DMS153 treated with DMSO at 0.1 percent for 48 hours (cell line): ENCODE data around the gene GLS.
"Not testable (repeated sequence)": the region's sequence is repeated elsewhere in the genome, so short reads cannot be mapped to it uniquely, and the experiment has no call there.

Experiments
- DNase-seq: peaks from one replicate; lab custom pipeline; 2025; ENCODE audit not compliant: unreplicated experiment; lab: John Stamatoyannopoulos, UW

Gene GLS

GRCh38 chr2:190987938-190988337, 107.3 kb downstream of the GLS start:
- DNase-seq = no peak

DNA sequence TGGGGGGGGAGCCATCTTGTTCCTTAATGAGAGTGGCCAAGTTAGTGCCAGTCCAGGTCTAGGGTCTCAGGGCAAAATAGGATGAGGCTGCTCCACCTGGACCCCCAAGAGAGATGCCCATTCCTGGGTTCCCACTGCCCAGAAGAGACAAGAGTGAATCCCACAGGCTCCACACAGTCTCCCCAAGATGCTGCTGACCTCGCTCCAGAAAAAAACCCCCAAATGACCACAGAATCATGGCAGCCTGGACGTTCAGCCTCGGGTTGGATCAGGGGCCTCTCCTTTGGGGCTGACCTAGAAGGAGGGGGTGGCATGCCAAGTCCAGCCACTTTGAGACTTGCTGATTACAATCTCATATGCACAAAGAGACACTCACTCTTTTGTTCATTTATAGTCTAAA, 108.3 kb downstream of the GLS start:
- no peak for DNase-seq

DNA sequence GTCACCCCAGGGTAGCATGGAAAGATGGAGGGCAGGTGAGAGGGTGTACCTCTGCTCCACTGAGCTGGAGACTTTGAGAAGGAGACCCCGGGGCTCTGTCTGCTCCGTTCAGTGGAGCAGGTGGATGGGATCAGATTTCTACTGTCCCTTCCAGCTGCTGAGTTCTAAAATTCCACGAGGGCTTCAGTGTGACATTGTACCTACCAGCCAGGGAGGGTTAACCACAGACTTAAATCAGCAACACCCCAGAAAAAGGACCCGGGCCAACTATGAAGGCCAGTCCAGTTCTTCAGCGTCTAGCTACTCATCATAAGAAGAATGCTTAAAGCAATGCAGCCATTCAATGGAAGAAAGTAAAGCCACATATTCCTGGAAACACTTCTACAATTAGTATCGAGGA, 109.5 kb downstream of the GLS start:
- no peak for DNase-seq

GRCh38 chr2:190993292-190993643, 112.6 kb downstream of the GLS start:
- no peak for DNase-seq

DNA sequence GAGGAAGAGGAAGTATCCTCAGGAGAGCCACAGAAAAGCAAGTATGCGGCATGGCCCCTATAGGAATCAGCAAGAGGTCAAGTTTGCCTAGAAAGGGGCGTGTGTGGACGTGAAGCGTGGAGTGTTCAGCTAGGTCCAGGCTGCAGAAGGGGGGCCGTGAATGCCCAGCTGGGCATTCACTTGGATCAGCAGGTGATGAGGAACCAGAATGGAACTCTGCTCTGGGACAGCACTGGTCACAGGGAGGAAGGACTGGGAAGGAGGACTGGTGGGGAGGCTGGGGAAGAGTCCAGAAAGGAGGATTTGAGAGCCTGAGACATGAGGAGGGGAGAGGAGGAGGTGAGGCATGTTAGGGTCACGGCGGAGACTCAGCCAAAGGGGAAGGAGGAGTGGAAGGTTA, 113.5 kb downstream of the GLS start:
- no peak for DNase-seq

- not testable (repeated sequence) for DNase-seq
Measured at GRCh38 chr2:190995315-190995714, 114.7 kb downstream of the GLS start.

DNA sequence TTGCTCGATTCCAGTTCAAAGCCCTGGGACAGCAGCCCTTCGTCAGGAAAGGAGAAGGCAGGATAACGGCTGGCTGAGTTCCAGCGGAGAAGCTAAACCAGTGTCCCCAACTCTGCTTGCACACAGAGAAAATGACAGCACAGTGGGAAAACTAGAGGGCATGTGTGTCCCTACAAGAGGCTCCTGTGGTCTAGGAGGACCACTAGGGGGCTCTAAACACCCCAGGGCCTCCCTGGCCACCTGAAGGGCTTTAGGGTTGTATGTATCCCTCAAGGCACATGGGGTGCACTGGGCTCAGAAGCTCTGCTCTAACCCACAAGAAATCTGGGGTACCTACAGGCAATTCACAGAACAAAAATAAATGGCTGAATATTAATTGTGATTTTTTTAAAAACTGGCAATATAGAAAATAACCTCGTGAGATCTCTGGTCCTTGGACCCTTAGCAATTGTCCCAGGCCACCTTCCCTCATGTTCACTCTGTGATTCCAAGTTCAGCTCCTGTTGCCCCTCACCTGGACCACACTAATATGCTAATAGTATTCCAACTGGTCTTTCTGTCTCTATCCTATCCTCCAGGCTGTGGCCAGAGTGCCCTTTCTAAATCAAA, 115.8 kb downstream of the GLS start:
- DNase-seq = no peak

DNA sequence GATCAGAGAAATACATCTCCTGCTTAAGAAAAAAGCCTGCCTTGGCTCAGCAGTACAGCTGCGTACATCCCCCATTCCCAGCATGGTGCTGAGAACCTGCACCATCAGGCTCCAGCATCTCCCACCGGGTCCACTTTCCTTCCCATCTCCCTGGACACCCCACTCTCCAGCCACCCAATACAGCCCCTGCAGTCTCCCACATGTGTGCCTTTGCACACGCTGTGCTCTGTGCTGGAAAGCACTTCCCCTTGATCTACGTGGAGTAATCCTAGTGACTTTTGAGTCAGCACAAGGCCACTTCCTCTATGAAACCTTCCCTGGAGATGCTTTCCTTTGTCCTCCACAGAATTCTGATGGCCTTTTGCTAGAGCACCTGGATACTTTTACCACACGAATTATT, 116.3 kb downstream of the GLS start:
- DNase-seq = no peak

- no peak for DNase-seq
Measured at GRCh38 chr2:190997526-190998113, 117.0 kb downstream of the GLS start.

DNA sequence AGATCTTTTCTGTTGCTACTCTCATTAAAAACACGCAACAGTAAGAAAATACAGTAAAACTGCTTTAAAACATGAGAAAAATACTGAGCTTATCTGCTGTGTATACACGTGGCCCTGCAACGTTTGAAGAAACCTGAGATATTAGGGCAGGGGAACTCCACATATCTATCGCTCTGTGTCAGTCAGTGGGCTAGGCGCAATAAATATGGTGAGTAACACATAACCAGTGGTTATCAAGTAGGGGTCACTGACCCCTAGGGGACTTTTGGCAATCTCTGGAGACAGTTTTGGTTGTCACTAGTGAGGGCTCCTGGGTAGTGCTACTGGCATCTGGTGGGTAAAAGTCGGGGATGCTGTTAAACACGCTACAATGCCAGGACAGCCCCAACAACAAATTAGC, 118.4 kb downstream of the GLS start:
- no peak for DNase-seq

GRCh38 chr2:190999949-191000665, 119.5 kb downstream of the GLS start:
- DNase-seq = no peak

- DNase-seq = no peak
Measured at GRCh38 chr2:191001032-191001431, 120.4 kb downstream of the GLS start.

GRCh38 chr2:191001624-191002023, 121.0 kb downstream of the GLS start:
- no peak for DNase-seq

DNA sequence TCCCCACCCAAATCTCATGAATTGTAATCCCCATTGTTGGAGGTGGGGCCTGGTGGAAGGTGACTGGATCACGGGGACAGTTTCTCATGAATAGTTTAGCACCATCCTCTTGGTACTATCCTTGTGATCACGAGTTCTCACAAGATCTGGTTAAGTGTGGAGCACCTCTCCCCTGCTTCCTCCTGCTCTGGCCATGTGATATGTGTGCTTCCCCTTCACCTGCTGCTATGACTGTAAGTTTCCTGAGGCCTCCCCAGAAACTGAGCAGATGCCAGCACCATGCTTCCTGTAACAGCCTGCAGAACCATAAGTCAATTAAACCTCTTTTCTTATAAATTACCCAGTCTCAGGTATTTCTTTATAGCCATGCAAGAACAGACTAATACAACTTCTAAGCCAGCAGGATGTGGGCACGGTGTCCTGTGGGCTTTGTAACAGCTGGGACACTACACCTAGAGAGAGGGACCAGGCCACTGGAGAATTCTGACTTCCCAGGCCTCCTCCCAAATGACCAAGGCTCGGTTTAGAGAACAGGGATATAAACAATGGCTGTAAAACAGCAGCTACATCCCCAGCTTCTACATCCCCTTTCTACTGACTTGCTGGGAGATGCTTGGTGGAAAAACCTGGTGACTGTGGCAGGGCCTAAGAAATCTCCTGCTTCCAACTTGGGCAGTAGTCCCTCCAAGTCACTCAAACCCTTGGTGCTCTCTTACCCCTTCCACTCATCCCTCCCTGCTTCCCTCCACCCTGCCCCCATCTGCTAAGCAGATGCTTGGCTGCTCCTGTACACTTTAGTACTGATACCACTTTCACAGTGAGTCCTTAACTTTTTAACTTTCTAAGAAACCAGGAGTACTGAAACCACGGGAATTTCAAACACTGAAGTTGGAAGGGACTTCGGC, 123.0 kb downstream of the GLS start:
- no peak for DNase-seq

DNA sequence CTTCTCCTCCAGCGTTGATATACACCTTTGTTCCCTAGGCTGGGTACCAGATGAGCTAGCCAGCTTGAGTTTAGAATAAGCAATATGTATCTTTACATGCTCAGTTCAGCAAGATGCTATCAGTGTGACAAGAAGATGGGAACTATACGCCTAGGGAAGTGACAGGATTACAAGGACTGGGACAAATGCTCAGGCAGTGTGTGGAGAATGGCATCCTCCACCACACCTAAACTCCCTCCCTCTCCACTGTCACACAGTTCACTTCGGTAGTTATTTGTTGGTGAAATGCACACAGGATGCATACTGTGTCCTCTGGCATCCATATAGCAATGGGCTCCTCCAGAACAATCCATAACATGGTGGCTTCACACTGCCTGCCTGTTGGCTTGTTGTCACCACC, 125.7 kb downstream of the GLS start:
- no peak for DNase-seq

DNA sequence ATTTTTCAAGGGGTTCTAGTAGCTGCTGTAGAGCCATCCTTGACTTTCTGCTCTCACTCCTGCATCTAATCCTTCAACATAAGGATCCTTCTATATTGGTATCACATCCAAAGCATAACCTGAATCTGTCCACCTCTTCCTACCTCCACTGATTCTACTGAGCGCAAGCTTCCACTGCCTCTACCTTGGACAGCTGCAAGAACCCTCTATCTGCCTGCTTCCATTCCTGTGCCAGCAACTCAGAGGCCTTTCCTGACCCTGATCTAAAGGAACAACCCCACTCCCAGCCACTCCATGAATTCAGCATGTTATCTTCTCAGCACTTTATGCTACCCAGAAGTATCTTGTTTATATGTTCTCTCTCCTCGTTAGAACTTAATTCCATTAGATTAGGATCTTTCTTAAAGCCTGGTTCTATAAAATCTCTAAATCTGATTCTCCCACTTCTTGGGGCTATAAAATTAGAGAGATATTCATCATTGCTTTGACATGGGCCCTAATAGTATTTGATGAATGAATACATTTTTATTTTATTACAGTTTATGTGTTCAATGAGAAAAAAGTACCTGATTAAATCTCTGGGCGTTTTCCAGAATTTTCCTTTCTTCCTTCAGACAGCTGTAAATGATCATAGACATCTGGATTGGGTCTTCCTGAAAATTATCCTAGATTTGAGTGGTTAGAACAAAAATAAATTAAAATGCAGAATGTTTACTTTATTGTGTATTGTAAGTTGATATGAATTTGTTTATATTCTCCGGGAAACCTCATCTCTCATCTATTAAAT, 126.6 kb downstream of the GLS start:
- no peak for DNase-seq

GRCh38 chr2:191008286-191008685, 127.7 kb downstream of the GLS start:
- DNase-seq = no peak

DNA sequence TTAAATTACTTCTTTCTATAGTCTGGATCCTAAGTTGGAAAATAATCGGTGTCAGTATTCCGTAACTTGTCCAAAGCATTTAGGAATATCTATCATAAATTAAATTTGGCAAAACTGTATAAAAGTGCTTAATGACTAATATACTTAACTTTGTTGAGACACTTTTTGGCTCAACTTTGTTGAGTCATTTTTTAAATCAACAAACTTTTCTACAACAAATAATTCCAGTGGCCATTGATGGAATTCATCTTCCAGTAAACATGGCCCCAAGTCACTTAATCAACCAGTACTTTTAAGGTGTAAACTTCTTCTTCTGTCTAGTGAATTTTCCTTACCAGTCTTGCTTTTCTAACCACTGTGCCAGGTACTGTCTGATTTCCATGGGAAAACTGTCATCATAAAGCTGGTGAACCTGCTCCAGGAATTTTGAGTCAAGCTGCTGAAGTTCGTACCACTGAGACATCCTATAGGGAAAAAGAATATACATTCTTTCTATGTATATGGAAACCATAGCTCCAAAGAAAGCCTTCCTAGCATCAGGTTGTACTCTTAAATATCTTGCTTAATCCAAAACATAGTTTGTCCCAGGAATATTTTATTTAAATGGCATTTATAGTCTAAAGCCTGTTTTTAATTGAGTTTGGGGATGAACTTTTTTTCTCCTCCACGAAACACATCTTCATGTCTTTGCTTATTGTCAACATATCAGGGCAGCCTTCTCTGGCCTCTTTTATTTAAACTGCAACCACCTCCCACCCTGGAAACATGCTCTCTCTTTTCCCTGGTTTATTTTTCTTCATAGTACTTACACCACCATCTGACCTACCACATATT, 129.1 kb downstream of the GLS start:
- DNase-seq = no peak

- no peak for DNase-seq
Measured at GRCh38 chr2:191010887-191011885, 130.6 kb downstream of the GLS start.
